Esophagus muscularis mucosa (tissue), 4 donors: ENCODE results near the gene HOXD8. TPM values are rescaled to one million over a fixed set of nuclear protein-coding genes. Genes with fewer than 3 reads are reported as not detected.

Source experiments
- DNase-seq: peaks from one replicate; pipeline ENCODE4 v3.0.0-alpha.2; 2017; ENCODE audit errors: extremely low spot score
- H3K27ac ChIP-seq, 4 donors: fragments of 200-600 bp; sonication (generic); replicated peaks in 1 of 4; 1 replicate in 3 of 4; 2 replicates in 1 of 4; pipeline ENCODE4 v1.5.1; 2016 to 2019; ENCODE audit warnings: mild to moderate bottlenecking in 1 of 4
- H3K27me3 ChIP-seq, 4 donors: fragments of 200-600 bp; sonication (generic); one replicate each; pipeline versions ENCODE4 v1.5.1 to v1.6.0; 2016 to 2019
- H3K36me3 ChIP-seq, 4 donors: fragments of 200-600 bp; sonication (generic); one replicate each; pipeline ENCODE4 v1.5.1; 2016 to 2019
- H3K4me1 ChIP-seq, 4 donors: fragments of 200-600 bp; sonication (generic); one replicate each; pipeline ENCODE4 v1.5.1; 2016 to 2019
- H3K4me3 ChIP-seq, 4 donors: fragments of 200-600 bp; sonication (generic); 1 replicate in 2 of 4; 2 replicates in 2 of 4; pipeline ENCODE4 v1.5.1; 2016 to 2019; ENCODE audit warnings: mild to moderate bottlenecking in 4 of 4, moderate library complexity in 1 of 4
- H3K9me3 ChIP-seq, 4 donors: fragments of 200-600 bp; sonication (generic); 1 replicate in 3 of 4; 2 replicates in 1 of 4; pipeline ENCODE4 v1.5.1; 2016 to 2019
- EP300 ChIP-seq: sonication (generic); formaldehyde crosslinking; IDR thresholded peaks from one replicate; pipeline ENCODE4 v1.6.1; 2017; ENCODE audit warnings: antibody characterized with exemption
- POLR2A ChIP-seq: fragments of 450-650 bp; IDR thresholded peaks from one replicate; pipeline ENCODE4 v1.6.1; 2017; ENCODE audit warnings: antibody characterized with exemption, moderate library complexity, mild to moderate bottlenecking, low read depth
- POLR2AphosphoS5 ChIP-seq, 2 donors: sonication (generic); formaldehyde crosslinking; IDR thresholded peaks; one replicate each; pipeline ENCODE4 v1.6.1; 2017; ENCODE audit warnings: antibody characterized with exemption in 2 of 2
- WGBS: methylation state at CpG from one replicate; pipeline ENCODE4 v1.1.5; 2018; 5-methylcytosine and 5-hydroxymethylcytosine counted together
- intact Hi-C: fragments of 100-400 bp; cut with DNase I; formaldehyde crosslinking; loops from one replicate; pipeline ENCODE4 v1.15.1; 2023
- total RNA-seq, 4 donors: library from RNA; depleted of rRNA; stranded (reverse); fragments of >200 nt; gene quantifications; one replicate each; pipeline versions ENCODE4 v1.1.0 to v1.2.1, GENCODE V29; 2016
- TF ChIP-seq, protein P1 (sequence below), 3 experiments: fragments of 200-600 bp in 2 of 3; fragments of 450-650 bp in 1 of 3; sonication (generic) in 2 of 3; IDR thresholded peaks; one replicate each; pipeline ENCODE4 v1.5.1; 2017 to 2019; ENCODE audit warnings: antibody characterized with exemption in 3 of 3, mild to moderate bottlenecking in 2 of 3, moderate library complexity in 1 of 3

The HOXD8 gene
- total RNA-seq, 4 donors from 2014 or later, result 3.7 to 4.8 (median 4.3) TPM

DNA sequence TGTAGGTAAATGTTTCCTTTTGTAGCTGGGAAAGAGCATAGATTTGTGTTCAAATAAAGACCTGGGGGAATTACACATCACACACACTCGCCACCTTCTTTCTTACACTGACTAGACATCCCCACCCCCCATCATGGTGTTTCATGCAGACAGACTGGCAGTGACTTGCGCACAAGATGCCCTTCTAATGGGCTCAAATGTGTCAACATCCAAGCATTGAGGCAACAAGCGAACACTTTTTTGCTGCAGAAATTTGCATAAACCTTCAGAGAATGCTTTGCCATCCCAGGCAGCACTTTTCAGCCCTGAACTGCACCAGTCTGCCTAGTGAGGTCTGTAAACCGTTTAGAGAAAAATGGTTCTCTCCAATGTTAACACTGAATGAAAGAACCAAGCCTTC is 4.5 kb downstream of the HOXD8 start:
- Histone ChIP-seq H3K27ac (no peak overlapping the region), H3K9me3 (no peaks in the 10 kb centered on the region), H3K36me3 (no peaks in the 10 kb centered on the region), H3K4me3 (no peak overlapping the region), H3K27me3 (peaks cover 11 to 100% (median 81%) of the 10 kb centered on the region in 4 donors), H3K4me1 (peaks cover 18 to 53% (median 29%) of the 10 kb centered on the region in 4 donors)
- DNase-seq, result no peak
- intact Hi-C loops, result no loop called here
- TF ChIP-seq POLR2AphosphoS5 (IDR thresholded peaks at IDR 0.05) (no peak), EP300 (no peak), POLR2A (no peak)
- TF ChIP-seq, protein P1, sequence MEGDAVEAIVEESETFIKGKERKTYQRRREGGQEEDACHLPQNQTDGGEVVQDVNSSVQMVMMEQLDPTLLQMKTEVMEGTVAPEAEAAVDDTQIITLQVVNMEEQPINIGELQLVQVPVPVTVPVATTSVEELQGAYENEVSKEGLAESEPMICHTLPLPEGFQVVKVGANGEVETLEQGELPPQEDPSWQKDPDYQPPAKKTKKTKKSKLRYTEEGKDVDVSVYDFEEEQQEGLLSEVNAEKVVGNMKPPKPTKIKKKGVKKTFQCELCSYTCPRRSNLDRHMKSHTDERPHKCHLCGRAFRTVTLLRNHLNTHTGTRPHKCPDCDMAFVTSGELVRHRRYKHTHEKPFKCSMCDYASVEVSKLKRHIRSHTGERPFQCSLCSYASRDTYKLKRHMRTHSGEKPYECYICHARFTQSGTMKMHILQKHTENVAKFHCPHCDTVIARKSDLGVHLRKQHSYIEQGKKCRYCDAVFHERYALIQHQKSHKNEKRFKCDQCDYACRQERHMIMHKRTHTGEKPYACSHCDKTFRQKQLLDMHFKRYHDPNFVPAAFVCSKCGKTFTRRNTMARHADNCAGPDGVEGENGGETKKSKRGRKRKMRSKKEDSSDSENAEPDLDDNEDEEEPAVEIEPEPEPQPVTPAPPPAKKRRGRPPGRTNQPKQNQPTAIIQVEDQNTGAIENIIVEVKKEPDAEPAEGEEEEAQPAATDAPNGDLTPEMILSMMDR (IDR thresholded peaks at IDR 0.05), result no peak
- 33% methylated on average over 4 of the region's 4 CpGs for WGBS

GRCh38 chr2:176135035-176135440 is 5.5 kb downstream of the HOXD8 start:
- Histone ChIP-seq H3K4me3 (no peak overlapping the region), H3K9me3 (no peaks in the 10 kb centered on the region), H3K27me3 (peaks cover 14 to 100% (median 82%) of the 10 kb centered on the region in 4 donors), H3K27ac (peak overlapping the region in 2 of 4 donors; percentile 59 to 75), H3K36me3 (no peaks in the 10 kb centered on the region), H3K4me1 (peaks cover 19 to 53% (median 29%) of the 10 kb centered on the region in 4 donors)
- no peak for TF ChIP-seq EP300
- no peak for TF ChIP-seq POLR2A
- TF ChIP-seq, protein P1 (IDR thresholded peaks at IDR 0.05), result no peak
- no peak for TF ChIP-seq POLR2AphosphoS5 (IDR thresholded peaks at IDR 0.05)
- DNase-seq, result no peak
- intact Hi-C loops, result no loop called here

DNA sequence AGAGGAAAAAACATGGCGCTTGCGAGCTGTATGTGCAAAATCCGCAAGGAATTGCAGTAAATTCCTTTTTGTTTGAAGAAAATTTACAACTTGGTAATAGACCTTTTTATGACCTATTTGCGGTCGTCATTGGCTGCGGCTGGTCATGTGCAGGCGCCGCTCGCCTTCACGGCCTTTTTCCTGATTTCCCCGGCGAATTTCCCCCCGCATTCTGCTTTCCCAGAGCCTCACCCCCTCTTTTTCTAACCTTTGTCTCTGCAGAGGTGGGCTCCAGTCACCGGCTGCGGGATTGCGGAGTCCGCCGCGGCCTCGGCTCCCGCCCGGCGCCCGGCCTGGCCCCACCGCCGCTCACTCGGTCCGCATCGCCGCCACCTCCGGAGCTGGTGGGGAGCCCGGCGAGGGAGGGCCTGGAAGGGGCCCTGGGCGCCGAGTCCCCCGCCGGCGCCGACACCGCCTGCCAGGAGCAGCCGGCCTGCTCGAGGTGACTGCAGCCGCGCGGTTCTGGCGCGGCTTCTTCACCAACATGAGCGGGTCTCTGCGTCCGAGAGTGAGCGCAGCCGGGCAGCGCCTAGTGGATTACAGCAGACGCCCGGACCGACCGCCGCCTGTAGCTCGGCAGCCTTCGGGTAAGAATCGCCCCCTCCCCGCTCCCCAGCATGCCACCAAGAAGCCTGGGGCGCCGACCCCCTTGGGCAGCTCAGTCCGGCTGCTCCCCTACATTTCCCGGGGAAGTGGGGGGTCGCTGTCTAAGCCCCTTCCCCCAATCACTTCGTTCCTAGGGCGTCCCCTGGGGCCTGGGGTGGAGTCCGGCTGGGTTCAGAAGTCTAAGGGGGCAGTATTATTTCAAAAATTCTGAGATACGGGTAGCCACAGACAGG is 7.1 kb downstream of the HOXD8 start:
- H3K4me3 ChIP-seq, result peak overlapping the region; percentile 49 to 60 (median 53)
- no peaks in the 10 kb centered on the region for H3K9me3 ChIP-seq
- TF ChIP-seq, protein P1 (IDR thresholded peaks at IDR 0.05), result no peak
- TF ChIP-seq EP300, result no peak
- TF ChIP-seq POLR2AphosphoS5 (IDR thresholded peaks at IDR 0.05), result no peak
- no peak for TF ChIP-seq POLR2A
- no peaks in the 10 kb centered on the region for H3K36me3 ChIP-seq
- whole genome bisulfite sequencing, result 2% methylated on average over 33 of the region's 71 CpGs
- H3K27ac ChIP-seq, result peak overlapping the region; percentile 59 to 75 (median 68)
- H3K4me1 ChIP-seq, result peaks cover 22 to 51% (median 33%) of the 10 kb centered on the region in 4 donors
- H3K27me3 ChIP-seq, result peaks cover 14 to 98% (median 73%) of the 10 kb centered on the region in 4 donors
- intact Hi-C loops, result no loop called here
- no peak for DNase-seq

DNA sequence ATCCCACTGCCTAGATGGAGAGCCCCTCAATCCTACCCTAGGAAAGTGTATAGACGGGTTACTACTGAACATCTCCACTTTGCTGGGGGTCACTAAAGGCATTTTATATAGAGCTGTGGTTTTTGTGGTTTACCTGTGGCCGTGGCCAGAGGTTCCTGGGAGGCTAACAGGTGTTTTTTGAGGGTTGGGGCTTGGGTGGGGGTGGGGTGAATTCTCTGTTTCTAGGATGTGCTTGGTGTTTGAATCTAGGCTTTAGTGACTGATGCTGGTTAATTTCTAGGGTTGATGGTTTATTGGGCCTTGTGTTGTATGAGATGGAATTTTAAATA is 7.7 kb downstream of the HOXD8 start:
- H3K4me3 ChIP-seq, result peak overlapping the region; percentile 49 to 60 (median 53)
- peak overlapping the region; percentile 59 to 75 (median 68) for H3K27ac ChIP-seq
- no peak for DNase-seq
- H3K4me1 ChIP-seq, result peaks cover 22 to 47% (median 33%) of the 10 kb centered on the region in 4 donors
- H3K27me3 ChIP-seq, result peaks cover 14 to 98% (median 67%) of the 10 kb centered on the region in 4 donors
- no peaks in the 10 kb centered on the region for H3K9me3 ChIP-seq
- no peaks in the 10 kb centered on the region for H3K36me3 ChIP-seq
- TF ChIP-seq POLR2A (no peak), EP300 (no peak), POLR2AphosphoS5 (IDR thresholded peaks at IDR 0.05) (no peak)
- TF ChIP-seq, protein P1 (IDR thresholded peaks at IDR 0.05), result no peak
- WGBS, result 28% methylated on average over 2 of the region's 2 CpGs
- intact Hi-C loops, result no loop called here
